Gastrocnemius medialis (tissue), 4 donors: ENCODE data around the gene ABI3BP. TPM values are rescaled to one million over a fixed set of nuclear protein-coding genes. Genes with fewer than 3 reads are reported as not detected.

Source experiments
- ATAC-seq, 2 donors: fragments of 150-250 bp; one replicate each; pipeline ENCODE4 v1.9.1; 2016
- DNase-seq, 2 donors: peaks; one replicate each; pipeline ENCODE4 v3.0.0-alpha.2; 2019
- H3K27ac ChIP-seq, 4 donors: fragments of 200-600 bp; sonication (generic); 1 replicate in 1 of 4; 2 replicates in 3 of 4; pipeline ENCODE4 v1.5.1; 2016 to 2018; ENCODE audit warnings: mild to moderate bottlenecking in 2 of 4, moderate library complexity in 1 of 4
- H3K27me3 ChIP-seq, 3 donors: fragments of 200-600 bp; sonication (generic) in 2 of 3; 1 replicate in 1 of 3; 2 replicates in 2 of 3; pipeline versions ENCODE4 v1.5.1 to v1.6.0; 2016 to 2019; ENCODE audit warnings: mild to moderate bottlenecking in 1 of 3, moderate library complexity in 1 of 3
- H3K36me3 ChIP-seq, 2 donors: fragments of 200-600 bp; sonication (generic) in 1 of 2; one replicate each; pipeline ENCODE4 v1.5.1; 2017 to 2018
- H3K4me1 ChIP-seq, 2 donors: fragments of 200-600 bp; sonication (generic) in 1 of 2; one replicate each; pipeline ENCODE4 v1.5.1; 2016 to 2017; ENCODE audit warnings: mild to moderate bottlenecking in 2 of 2
- H3K4me3 ChIP-seq, 4 donors: fragments of 200-600 bp; sonication (generic) in 3 of 4; 1 replicate in 1 of 4; 2 replicates in 3 of 4; pipeline ENCODE4 v1.5.1; 2016 to 2019; ENCODE audit warnings: mild to moderate bottlenecking in 2 of 4
- H3K9me3 ChIP-seq, 3 donors: fragments of 200-600 bp; sonication (generic) in 2 of 3; 1 replicate in 1 of 3; 2 replicates in 2 of 3; pipeline ENCODE4 v1.5.1; 2016 to 2019
- POLR2A ChIP-seq, 2 donors: fragments of 450-650 bp; IDR thresholded peaks; one replicate each; pipeline ENCODE4 v1.6.1; 2017; ENCODE audit warnings: antibody characterized with exemption in 2 of 2, mild to moderate bottlenecking in 2 of 2, moderate library complexity in 2 of 2
- in situ Hi-C, 4 donors: fragments of 200-750 bp; cut with MboI; loops; one replicate each; pipeline versions ENCODE4 v1.15.0 to v1.8.0; 2017; ENCODE audit warnings: low sequenced_read_pairs in 4 of 4
- intact Hi-C: fragments of 100-400 bp; cut with DNase I; formaldehyde crosslinking; loops from one replicate; pipeline ENCODE4 v1.15.1; 2023; ENCODE audit warnings: low total_unique reads
- total RNA-seq, 4 donors: library from RNA; depleted of rRNA; stranded (reverse); fragments of >200 nt; gene quantifications; one replicate each; pipeline versions ENCODE4 v1.1.0 to v1.2.3, GENCODE V29; 2016
- TF ChIP-seq, protein P1 (sequence below), 5 experiments: fragments of 450-650 bp in 3 of 5; fragments of 200-600 bp in 2 of 5; sonication (generic) in 2 of 5; IDR thresholded peaks in 4 of 5; conservative IDR thresholded peaks in 1 of 5; 1 replicate in 4 of 5; 2 replicates in 1 of 5; pipeline ENCODE4 v1.5.1; 2016 to 2019; ENCODE audit warnings: antibody characterized with exemption in 5 of 5, mild to moderate bottlenecking in 3 of 5, moderate library complexity in 3 of 5

The ABI3BP gene
- total RNA-seq, 4 donors from 2014 or later = 15.3 to 21.8 (median 19.5) TPM

DNA sequence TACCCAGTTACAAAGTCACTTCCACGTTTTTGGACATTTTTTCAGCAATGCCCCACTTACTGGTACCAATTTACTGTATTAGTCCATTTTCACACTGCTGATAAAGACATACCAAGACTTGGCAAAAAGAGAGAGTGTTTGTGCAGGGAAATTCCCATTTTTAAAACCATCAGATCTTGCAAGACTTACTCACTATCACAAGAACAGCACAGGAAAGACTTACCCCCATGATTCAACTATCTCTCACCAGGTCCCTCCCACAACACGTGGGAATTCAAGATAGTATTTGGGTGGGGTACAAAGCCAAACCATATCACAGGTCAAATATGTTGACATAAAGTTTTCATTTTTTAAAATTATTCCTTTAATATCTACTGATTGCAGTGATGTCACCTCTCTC lies 16.2 kb upstream of the ABI3BP start:
- no peak for TF ChIP-seq POLR2A (IDR thresholded peaks at IDR 0.05)
- TF ChIP-seq, protein P1, sequence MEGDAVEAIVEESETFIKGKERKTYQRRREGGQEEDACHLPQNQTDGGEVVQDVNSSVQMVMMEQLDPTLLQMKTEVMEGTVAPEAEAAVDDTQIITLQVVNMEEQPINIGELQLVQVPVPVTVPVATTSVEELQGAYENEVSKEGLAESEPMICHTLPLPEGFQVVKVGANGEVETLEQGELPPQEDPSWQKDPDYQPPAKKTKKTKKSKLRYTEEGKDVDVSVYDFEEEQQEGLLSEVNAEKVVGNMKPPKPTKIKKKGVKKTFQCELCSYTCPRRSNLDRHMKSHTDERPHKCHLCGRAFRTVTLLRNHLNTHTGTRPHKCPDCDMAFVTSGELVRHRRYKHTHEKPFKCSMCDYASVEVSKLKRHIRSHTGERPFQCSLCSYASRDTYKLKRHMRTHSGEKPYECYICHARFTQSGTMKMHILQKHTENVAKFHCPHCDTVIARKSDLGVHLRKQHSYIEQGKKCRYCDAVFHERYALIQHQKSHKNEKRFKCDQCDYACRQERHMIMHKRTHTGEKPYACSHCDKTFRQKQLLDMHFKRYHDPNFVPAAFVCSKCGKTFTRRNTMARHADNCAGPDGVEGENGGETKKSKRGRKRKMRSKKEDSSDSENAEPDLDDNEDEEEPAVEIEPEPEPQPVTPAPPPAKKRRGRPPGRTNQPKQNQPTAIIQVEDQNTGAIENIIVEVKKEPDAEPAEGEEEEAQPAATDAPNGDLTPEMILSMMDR (IDR thresholded peaks at IDR 0.05 in 4 of 5, conservative IDR thresholded peaks at IDR 0.05 in 1 of 5) = no peak
- H3K27ac ChIP-seq = no peak overlapping the region
- in situ Hi-C loops = no loop called here

DNA sequence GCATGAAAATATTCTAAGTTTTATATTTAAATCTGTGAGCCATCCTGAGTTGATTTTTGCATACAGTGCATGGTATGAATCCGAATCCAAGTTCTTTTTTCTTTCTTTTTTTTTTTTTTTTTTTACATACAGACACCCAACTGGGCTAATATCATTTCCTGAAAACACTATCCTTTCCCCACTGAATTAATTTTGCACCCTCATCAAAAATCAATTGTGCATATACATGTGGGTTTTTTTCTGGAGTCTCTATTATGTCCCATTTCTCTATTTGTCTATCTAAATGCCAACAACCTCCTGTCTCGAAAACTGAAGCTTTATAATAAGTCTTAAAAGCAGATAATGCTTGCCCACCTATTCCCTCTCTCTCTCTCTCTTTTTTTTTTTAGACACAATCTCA lies 5.9 kb upstream of the ABI3BP start:
- no peak for DNase-seq
- no peaks in the 10 kb centered on the region for H3K27me3 ChIP-seq
- intact Hi-C loops = loop anchor here (10.0 kb wide), 1 partner anchor 66 kb away; no protein-coding TSS in a partner anchor
- no peaks in the 10 kb centered on the region for H3K4me1 ChIP-seq
- no peaks in the 10 kb centered on the region for H3K9me3 ChIP-seq
- no peaks in the 10 kb centered on the region for H3K36me3 ChIP-seq
- in situ Hi-C loops = no loop called here
- H3K4me3 ChIP-seq = no peak overlapping the region
- H3K27ac ChIP-seq = no peak overlapping the region
- ATAC-seq = no peak
- TF ChIP-seq, protein P1 (IDR thresholded peaks at IDR 0.05 in 4 of 5, conservative IDR thresholded peaks at IDR 0.05 in 1 of 5) = no peak
- no peak for TF ChIP-seq POLR2A (IDR thresholded peaks at IDR 0.05)

More for the DNA sequence above, 16.2 kb upstream of the ABI3BP start:
- Histone ChIP-seq H3K36me3 (no peaks in the 10 kb centered on the region), H3K9me3 (no peaks in the 10 kb centered on the region), H3K4me3 (no peak overlapping the region), H3K4me1 (no peaks in the 10 kb centered on the region), H3K27me3 (no peaks in the 10 kb centered on the region)
- ATAC-seq (no peak), DNase-seq (no peak)
- intact Hi-C loops = no loop called here

DNA sequence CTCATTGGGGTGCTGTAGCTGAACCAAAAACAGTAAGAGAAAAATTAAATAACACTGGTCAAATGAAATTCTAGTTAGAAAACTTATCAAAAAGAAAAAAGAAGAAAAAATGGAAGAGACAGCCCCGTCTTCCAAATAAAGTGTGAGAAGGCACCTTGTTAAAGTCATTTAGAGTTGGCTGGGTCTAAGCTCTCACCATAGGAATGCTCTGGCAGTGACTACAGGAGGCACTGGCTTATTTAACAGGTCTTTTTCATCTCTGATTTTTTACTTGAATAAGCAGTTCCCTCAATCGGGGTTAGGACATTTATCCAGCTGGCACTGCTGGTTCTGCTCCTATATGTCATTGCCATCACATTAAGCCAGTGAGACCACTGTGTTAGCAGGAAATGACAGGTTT lies 1.6 kb upstream of the ABI3BP start:
- Histone ChIP-seq H3K36me3 (no peaks in the 10 kb centered on the region), H3K27me3 (no peaks in the 10 kb centered on the region), H3K4me3 (no peak overlapping the region), H3K27ac (no peak overlapping the region), H3K9me3 (no peaks in the 10 kb centered on the region), H3K4me1 (peaks cover 0 to 7% of the 10 kb centered on the region in 2 donors)
- no peak for ATAC-seq
- in situ Hi-C loops (no loop called here), intact Hi-C loops (loop anchor here (10.0 kb wide), 1 partner anchor 70 kb away; no protein-coding TSS in a partner anchor)
- no peak for DNase-seq
- TF ChIP-seq POLR2A (IDR thresholded peaks at IDR 0.05) = no peak
- TF ChIP-seq, protein P1 (IDR thresholded peaks at IDR 0.05 in 4 of 5, conservative IDR thresholded peaks at IDR 0.05 in 1 of 5) = no peak

DNA sequence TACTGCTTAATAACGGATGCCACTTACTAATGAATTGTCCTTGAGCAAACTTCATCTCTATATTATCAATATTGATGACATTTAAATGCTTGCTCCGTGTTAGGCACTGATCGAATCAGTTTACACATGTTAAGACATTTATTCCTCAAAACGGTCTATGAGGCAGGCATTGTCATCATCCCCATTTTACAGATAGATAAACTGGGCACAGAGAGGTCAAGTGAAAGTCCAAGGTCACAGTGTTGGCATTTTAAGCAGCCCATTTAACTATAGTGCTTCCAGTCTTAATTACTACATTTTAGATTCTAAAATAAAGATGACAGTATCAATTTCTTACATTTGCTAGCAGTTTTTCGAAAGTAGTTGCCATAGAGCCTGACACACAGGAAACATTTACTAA lies 966 bp upstream of the ABI3BP start:
- TF ChIP-seq, protein P1 (IDR thresholded peaks at IDR 0.05 in 4 of 5, conservative IDR thresholded peaks at IDR 0.05 in 1 of 5) = no peak
- no peak for TF ChIP-seq POLR2A (IDR thresholded peaks at IDR 0.05)
- Histone ChIP-seq H3K27ac (no peak overlapping the region), H3K27me3 (no peaks in the 10 kb centered on the region), H3K9me3 (no peaks in the 10 kb centered on the region), H3K36me3 (no peaks in the 10 kb centered on the region), H3K4me1 (peaks cover 0 to 7% of the 10 kb centered on the region in 2 donors), H3K4me3 (no peak overlapping the region)
- DNase-seq (no peak), ATAC-seq (no peak)
- in situ Hi-C loops = no loop called here
- intact Hi-C loops = loop anchor here (10.0 kb wide), 1 partner anchor 71 kb away; no protein-coding TSS in a partner anchor
